Measurements from ENCODE around the gene ERVH48-1. TPM values are rescaled to one million over a fixed set of nuclear protein-coding genes. Genes with fewer than 3 reads are reported as not detected.

ERVH48-1 gene
- total RNA-seq, 1 experiment from 2014 or later = 14.7 TPM

DNA sequence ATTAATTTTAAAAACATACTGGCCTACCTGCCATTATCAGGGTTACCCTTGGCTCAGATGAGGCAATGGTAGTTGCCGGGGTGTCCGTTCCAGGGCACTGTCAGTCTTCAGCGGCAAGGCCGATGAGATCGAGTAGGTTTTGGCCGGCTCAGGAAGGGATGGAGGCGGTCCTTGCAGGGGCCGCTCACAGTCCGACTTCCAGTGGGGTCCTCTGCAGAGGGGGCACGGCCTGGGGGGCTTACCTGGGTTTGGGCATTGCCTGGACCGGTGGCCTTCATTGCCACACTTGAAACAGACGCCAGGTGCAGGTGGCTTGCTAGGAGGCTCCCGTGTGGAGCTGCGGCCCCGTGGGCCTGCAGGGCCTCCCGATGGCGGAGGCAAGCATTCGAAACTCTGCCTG, 2.5 kb downstream of the ERVH48-1 start:
- H3K36me3 Mint-ChIP-seq = peaks cover 7% of the 10 kb centered on the region
- ATAC-seq (no peak), DNase-seq (ENCODE audit: low spot score) (no peak)
- peaks cover 37% of the 10 kb centered on the region for H3K4me1 Mint-ChIP-seq
- no peaks in the 10 kb centered on the region for H3K9me3 Mint-ChIP-seq
- POLR2A ChIA-PET = no interaction called here
- TF ChIP-seq, protein P1, sequence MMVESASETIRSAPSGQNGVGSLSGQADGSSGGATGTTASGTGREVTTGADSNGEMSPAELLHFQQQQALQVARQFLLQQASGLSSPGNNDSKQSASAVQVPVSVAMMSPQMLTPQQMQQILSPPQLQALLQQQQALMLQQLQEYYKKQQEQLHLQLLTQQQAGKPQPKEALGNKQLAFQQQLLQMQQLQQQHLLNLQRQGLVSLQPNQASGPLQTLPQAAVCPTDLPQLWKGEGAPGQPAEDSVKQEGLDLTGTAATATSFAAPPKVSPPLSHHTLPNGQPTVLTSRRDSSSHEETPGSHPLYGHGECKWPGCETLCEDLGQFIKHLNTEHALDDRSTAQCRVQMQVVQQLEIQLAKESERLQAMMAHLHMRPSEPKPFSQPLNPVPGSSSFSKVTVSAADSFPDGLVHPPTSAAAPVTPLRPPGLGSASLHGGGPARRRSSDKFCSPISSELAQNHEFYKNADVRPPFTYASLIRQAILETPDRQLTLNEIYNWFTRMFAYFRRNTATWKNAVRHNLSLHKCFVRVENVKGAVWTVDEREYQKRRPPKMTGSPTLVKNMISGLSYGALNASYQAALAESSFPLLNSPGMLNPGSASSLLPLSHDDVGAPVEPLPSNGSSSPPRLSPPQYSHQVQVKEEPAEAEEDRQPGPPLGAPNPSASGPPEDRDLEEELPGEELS (CRISPR knock-in tag; IDR thresholded peaks at IDR 0.05) = no peak
- TF ChIP-seq, protein P2, sequence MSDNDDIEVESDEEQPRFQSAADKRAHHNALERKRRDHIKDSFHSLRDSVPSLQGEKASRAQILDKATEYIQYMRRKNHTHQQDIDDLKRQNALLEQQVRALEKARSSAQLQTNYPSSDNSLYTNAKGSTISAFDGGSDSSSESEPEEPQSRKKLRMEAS (CRISPR knock-in tag; IDR thresholded peaks at IDR 0.05) = no peak
- CTCF ChIA-PET = interaction anchor here (0.6 to 1.1 kb wide), 6 partner anchors 34 to 70 kb away, joined by 3 to 4 read pairs (median 3); partner anchors contain the start of gene PKNOX1
- H3K27me3 Mint-ChIP-seq (ENCODE audit: low read depth) = no peaks in the 10 kb centered on the region
- peak overlapping the region; percentile 99; the same call in 1 of the 2 replicates for H3K27ac Mint-ChIP-seq
- peak overlapping the region; percentile 66 for H3K4me3 Mint-ChIP-seq

DNA sequence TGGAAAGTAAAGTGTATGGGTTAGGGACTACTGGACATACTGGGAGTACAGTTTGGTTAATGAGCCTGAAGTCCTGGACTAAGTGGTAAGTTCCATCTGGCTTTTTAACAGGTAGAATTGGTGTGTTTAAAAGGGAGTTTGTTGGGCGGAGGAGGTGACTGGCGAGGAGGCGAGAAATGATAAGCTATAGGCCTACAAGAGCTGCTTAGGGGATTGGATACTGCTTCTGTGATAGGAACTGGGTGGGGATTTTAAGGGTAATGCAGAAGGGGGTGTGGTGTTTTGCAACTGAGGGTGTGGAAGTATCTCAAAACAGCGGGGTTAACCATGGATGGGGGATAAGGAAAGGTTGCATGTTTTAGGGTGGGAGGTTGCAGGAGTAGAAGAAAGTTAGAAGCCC, 3.5 kb downstream of the ERVH48-1 start:
- Mint-ChIP-seq H3K27me3 (ENCODE audit: low read depth) (no peaks in the 10 kb centered on the region), H3K36me3 (peaks cover 13% of the 10 kb centered on the region), H3K27ac (no peak overlapping the region), H3K9me3 (no peaks in the 10 kb centered on the region), H3K4me1 (peaks cover 27% of the 10 kb centered on the region), H3K4me3 (no peak overlapping the region)
- ChIA-PET CTCF (interaction anchor here (0.7 kb wide), 1 partner anchor 67 kb away, joined by 3 read pairs; no protein-coding TSS in a partner anchor), POLR2A (no interaction called here)
- DNase-seq (ENCODE audit: low spot score) (no peak), ATAC-seq (no peak)
- TF ChIP-seq, protein P3, sequence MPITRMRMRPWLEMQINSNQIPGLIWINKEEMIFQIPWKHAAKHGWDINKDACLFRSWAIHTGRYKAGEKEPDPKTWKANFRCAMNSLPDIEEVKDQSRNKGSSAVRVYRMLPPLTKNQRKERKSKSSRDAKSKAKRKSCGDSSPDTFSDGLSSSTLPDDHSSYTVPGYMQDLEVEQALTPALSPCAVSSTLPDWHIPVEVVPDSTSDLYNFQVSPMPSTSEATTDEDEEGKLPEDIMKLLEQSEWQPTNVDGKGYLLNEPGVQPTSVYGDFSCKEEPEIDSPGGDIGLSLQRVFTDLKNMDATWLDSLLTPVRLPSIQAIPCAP (CRISPR knock-in tag; IDR thresholded peaks at IDR 0.05) = no peak
- no peak for TF ChIP-seq FOXK1 (CRISPR knock-in tag; IDR thresholded peaks at IDR 0.05)

DNA sequence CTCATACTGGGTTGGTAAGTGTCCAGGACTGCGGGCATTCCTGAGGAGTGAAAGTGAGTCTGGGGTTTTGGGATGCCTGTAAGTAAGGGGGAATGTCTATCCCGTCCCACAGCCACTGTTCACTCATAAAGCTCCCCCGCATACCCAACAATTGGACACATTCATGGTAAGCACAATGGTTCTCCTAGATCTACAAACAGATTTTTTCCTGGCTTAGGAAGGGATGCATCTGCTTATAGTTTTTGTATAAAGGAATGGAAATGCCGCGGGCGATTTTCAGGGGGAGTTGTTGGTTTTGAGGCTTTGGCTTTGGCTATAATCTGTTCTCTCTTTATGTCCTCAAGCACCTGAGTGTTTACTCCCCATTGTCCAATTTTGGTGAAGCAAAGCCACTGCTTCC, 7.1 kb downstream of the ERVH48-1 start:
- no peak for TF ChIP-seq PRRX2 (CRISPR knock-in tag; IDR thresholded peaks at IDR 0.05)
- no peak for TF ChIP-seq CREM (CRISPR knock-in tag; IDR thresholded peaks at IDR 0.05)
- TF ChIP-seq RELA (CRISPR knock-in tag; IDR thresholded peaks at IDR 0.05; ENCODE audit: borderline replicate concordance) = no peak
- no peak for TF ChIP-seq ZNF232 (CRISPR knock-in tag; IDR thresholded peaks at IDR 0.05)
- TF ChIP-seq IRF2 (CRISPR knock-in tag; IDR thresholded peaks at IDR 0.05; ENCODE audit: borderline replicate concordance, low read depth) = no peak
- no peak for TF ChIP-seq CREB1 (CRISPR knock-in tag; IDR thresholded peaks at IDR 0.05)
- TF ChIP-seq, protein P2 (CRISPR knock-in tag; IDR thresholded peaks at IDR 0.05) = no peak
- TF ChIP-seq ZBTB21 (CRISPR knock-in tag; IDR thresholded peaks at IDR 0.05; ENCODE audit: borderline replicate concordance) = no peak
- no peak overlapping the region for H3K27ac Mint-ChIP-seq
- peaks cover 7% of the 10 kb centered on the region for H3K4me1 Mint-ChIP-seq
- no peaks in the 10 kb centered on the region for H3K9me3 Mint-ChIP-seq
- H3K36me3 Mint-ChIP-seq = peaks cover 11% of the 10 kb centered on the region
- DNase-seq (ENCODE audit: low spot score) (no peak), ATAC-seq (no peak)
- no peaks in the 10 kb centered on the region for H3K27me3 Mint-ChIP-seq (ENCODE audit: low read depth)
- ChIA-PET POLR2A (no interaction called here), CTCF (no interaction called here)
- no peak overlapping the region for H3K4me3 Mint-ChIP-seq

DNA sequence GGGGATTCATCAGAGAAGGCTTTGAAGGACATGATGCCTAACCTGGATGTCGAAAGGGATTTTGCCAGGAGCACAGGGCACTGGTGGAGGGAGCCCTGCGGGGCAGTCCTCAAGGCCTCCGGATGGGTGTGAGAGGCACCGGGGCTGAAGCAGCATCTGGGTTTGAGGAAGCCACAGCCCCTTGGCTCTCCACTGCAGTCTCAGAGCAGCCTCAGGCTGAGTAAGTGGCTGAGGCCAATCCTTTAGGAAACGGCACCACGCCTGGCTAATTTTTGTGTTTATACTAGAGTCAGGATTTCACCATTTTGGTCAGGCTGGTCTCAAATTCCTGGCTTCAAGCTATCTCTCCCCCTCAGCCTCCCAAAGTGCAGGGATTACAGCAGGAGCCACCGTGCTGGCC, 12.0 kb downstream of the ERVH48-1 start:
- Mint-ChIP-seq H3K36me3 (peaks cover 39% of the 10 kb centered on the region), H3K4me3 (no peak overlapping the region), H3K27ac (peak overlapping the region; percentile 82; the same call in 1 of the 2 replicates), H3K27me3 (ENCODE audit: low read depth) (no peaks in the 10 kb centered on the region), H3K4me1 (peaks cover 7% of the 10 kb centered on the region; the same call in 1 of the 2 replicates), H3K9me3 (no peaks in the 10 kb centered on the region)
- peak; percentile 62; the same call in 1 of the 2 replicates for ATAC-seq
- CTCF ChIA-PET = no interaction called here
- no peak for DNase-seq (ENCODE audit: low spot score)
- POLR2A ChIA-PET = no interaction called here
- TF ChIP-seq, protein P4, sequence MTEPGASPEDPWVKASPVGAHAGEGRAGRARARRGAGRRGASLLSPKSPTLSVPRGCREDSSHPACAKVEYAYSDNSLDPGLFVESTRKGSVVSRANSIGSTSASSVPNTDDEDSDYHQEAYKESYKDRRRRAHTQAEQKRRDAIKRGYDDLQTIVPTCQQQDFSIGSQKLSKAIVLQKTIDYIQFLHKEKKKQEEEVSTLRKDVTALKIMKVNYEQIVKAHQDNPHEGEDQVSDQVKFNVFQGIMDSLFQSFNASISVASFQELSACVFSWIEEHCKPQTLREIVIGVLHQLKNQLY (CRISPR knock-in tag; IDR thresholded peaks at IDR 0.05) = no peak
- TF ChIP-seq, protein P5, sequence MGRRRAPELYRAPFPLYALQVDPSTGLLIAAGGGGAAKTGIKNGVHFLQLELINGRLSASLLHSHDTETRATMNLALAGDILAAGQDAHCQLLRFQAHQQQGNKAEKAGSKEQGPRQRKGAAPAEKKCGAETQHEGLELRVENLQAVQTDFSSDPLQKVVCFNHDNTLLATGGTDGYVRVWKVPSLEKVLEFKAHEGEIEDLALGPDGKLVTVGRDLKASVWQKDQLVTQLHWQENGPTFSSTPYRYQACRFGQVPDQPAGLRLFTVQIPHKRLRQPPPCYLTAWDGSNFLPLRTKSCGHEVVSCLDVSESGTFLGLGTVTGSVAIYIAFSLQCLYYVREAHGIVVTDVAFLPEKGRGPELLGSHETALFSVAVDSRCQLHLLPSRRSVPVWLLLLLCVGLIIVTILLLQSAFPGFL (CRISPR knock-in tag; IDR thresholded peaks at IDR 0.05; ENCODE audit: borderline replicate concordance) = no peak
- TF ChIP-seq, protein P6, sequence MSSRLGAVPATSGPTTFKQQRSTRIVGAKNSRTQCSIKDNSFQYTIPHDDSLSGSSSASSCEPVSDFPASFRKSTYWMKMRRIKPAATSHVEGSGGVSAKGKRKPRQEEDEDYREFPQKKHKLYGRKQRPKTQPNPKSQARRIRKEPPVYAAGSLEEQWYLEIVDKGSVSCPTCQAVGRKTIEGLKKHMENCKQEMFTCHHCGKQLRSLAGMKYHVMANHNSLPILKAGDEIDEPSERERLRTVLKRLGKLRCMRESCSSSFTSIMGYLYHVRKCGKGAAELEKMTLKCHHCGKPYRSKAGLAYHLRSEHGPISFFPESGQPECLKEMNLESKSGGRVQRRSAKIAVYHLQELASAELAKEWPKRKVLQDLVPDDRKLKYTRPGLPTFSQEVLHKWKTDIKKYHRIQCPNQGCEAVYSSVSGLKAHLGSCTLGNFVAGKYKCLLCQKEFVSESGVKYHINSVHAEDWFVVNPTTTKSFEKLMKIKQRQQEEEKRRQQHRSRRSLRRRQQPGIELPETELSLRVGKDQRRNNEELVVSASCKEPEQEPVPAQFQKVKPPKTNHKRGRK (CRISPR knock-in tag; IDR thresholded peaks at IDR 0.05; ENCODE audit: borderline replicate concordance) = no peak
- TF ChIP-seq ETV6 (CRISPR knock-in tag; IDR thresholded peaks at IDR 0.05) = no peak
- TF ChIP-seq, protein P7, sequence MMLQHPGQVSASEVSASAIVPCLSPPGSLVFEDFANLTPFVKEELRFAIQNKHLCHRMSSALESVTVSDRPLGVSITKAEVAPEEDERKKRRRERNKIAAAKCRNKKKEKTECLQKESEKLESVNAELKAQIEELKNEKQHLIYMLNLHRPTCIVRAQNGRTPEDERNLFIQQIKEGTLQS (CRISPR knock-in tag; conservative IDR thresholded peaks at IDR 0.05) = no peak
- TF ChIP-seq CREB1 (CRISPR knock-in tag; IDR thresholded peaks at IDR 0.05) = no peak
- no peak for TF ChIP-seq GABPB1 (CRISPR knock-in tag; IDR thresholded peaks at IDR 0.05)
- TF ChIP-seq, protein P8, sequence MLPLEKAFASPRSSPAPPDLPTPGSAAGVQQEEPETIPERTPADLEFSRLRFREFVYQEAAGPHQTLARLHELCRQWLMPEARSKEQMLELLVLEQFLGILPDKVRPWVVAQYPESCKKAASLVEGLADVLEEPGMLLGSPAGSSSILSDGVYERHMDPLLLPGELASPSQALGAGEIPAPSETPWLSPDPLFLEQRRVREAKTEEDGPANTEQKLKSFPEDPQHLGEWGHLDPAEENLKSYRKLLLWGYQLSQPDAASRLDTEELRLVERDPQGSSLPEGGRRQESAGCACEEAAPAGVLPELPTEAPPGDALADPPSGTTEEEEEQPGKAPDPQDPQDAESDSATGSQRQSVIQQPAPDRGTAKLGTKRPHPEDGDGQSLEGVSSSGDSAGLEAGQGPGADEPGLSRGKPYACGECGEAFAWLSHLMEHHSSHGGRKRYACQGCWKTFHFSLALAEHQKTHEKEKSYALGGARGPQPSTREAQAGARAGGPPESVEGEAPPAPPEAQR (CRISPR knock-in tag; IDR thresholded peaks at IDR 0.05) = no peak
- TF ChIP-seq NFYB (CRISPR knock-in tag; conservative IDR thresholded peaks at IDR 0.05; ENCODE audit: low read depth) = no peak
- TF ChIP-seq SMAD4 (CRISPR knock-in tag; IDR thresholded peaks at IDR 0.05) = no peak
- no peak for TF ChIP-seq NR2C2 (CRISPR knock-in tag; IDR thresholded peaks at IDR 0.05)

Measured in WTC11 (cell line).